NCI-H187 (cell line): Measurements from ENCODE around the gene ISG15.

Source experiments
- DNase-seq, 2 experiments: peaks; one replicate each; lab custom pipeline; 2025; lab: John Stamatoyannopoulos, UW

The ISG15 gene

DNA sequence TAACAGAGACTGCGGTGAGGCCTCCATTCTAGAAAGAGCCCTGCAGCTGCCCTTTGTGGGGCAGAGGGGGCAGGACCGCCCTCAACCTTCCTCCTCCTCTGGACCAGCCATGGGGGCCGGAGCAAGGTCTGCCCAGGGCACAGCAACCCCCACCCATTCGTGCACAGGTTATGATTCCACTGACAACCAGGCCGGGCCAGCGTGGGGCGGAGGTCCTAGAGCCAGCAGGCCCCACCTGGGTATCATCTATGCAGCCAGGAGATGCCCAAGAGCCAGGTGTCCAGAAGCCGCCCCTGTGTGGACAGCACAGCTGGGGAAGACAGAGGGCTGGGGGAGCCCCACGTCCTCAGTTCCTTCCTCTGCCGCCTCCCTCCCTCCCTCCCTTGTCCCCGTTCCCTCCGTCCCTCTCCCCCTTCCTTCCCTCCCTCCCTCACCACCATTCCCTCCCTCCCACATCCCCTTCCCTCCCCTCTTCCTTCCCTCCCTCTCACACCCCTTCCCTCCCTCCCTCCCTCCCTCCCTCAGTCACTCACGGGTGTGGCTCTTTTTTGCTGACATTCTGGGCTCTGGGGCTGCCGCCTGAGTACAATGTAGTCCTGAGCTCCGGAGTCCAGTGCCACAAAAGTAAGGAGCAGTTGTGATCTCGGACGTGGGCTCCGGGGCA, 48.5 kb downstream of the ISG15 start:
- no peak for DNase-seq

GRCh38 chr1:1062348-1063163, 49.3 kb downstream of the ISG15 start:
- DNase-seq = no peak

- DNase-seq = no peak
These were observed 50.1 kb downstream of the ISG15 start for GRCh38 chr1:1063261-1063944.
